DND-41 (cell line): ENCODE data around the gene IFI27L1.

Experiments used
- EZH2 ChIP-seq: IDR thresholded peaks from 3 replicates; pipeline ENCODE4 v1.6.1; 2012; ENCODE audit warnings: borderline replicate concordance, low read depth, mild to moderate bottlenecking, moderate library complexity, low read length, inconsistent platforms; ENCODE audit not compliant: severe bottlenecking
- TF ChIP-seq, protein P1 (sequence below): IDR thresholded peaks from 2 replicates; pipeline ENCODE4 v1.5.1; 2012; ENCODE audit warnings: borderline replicate concordance, low read length, moderate library complexity, mild to moderate bottlenecking; ENCODE audit not compliant: poor library complexity, severe bottlenecking; ENCODE audit errors: extremely low read depth

DNA sequence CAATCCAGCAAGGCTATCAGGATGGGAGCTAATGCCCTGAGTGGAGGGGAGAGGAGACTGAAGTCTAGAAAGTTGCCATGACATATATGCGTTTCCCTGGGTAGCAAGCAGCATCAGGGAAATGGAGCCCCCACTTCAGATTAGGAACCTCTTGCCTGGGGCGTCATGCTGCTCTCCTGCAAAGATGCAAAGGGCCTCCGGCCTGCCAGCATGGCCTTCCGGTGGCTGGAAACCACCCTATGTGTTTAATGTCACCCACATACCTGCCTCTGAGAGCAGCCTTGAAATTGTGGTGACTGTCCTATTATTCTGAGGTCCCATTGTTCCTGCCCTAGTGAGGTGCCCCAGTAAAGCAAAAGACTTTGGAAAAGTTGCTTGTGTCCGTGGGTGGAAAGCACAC is 58.3 kb downstream of the IFI27L1 start:
- TF ChIP-seq, protein P1, sequence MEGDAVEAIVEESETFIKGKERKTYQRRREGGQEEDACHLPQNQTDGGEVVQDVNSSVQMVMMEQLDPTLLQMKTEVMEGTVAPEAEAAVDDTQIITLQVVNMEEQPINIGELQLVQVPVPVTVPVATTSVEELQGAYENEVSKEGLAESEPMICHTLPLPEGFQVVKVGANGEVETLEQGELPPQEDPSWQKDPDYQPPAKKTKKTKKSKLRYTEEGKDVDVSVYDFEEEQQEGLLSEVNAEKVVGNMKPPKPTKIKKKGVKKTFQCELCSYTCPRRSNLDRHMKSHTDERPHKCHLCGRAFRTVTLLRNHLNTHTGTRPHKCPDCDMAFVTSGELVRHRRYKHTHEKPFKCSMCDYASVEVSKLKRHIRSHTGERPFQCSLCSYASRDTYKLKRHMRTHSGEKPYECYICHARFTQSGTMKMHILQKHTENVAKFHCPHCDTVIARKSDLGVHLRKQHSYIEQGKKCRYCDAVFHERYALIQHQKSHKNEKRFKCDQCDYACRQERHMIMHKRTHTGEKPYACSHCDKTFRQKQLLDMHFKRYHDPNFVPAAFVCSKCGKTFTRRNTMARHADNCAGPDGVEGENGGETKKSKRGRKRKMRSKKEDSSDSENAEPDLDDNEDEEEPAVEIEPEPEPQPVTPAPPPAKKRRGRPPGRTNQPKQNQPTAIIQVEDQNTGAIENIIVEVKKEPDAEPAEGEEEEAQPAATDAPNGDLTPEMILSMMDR: no peak
- TF ChIP-seq EZH2: no peak
